ENCODE measurements around the gene OMG. TPM values are rescaled to one million over a fixed set of nuclear protein-coding genes. Genes with fewer than 3 reads are reported as not detected.

Gene OMG
- total RNA-seq, 1 experiment from 2014 or later = not detected

- TF ChIP-seq JUND (IDR thresholded peaks at IDR 0.05) (no peak), EZH2phosphoT487 (IDR thresholded peaks at IDR 0.05; ENCODE audit: borderline replicate concordance) (no peak), POLR2A (IDR thresholded peaks at IDR 0.05; ENCODE audit: borderline replicate concordance, extremely low read depth, insufficient read depth, insufficient read length) (no peak), CEBPB (IDR thresholded peaks at IDR 0.05; ENCODE audit: low read depth) (no peak)
Measured at GRCh38 chr17:31327534-31328159, 30.6 kb upstream of the OMG start (continued).

DNA sequence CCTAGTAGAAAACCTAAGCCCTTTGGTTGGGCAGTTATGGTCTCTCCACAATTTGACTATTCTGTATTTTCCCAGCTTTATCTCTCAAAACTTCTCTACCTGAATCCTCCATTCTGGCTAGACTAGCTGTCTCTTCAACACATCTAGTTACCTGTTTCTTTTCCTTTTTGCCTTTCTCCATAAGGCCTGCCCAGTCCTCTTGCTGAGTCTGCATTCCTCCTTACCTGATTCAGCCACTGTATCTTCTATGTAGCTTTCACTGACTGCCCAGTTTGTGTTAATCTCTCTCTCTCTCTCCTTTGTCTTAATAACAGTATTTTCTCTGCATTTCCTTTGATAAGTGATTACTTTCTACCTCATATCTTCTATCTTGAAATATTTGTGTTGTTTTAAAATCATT lies 26.5 kb upstream of the OMG start:
- no peaks in the 10 kb centered on the region for H3K4me1 ChIP-seq (ENCODE audit: control insufficient read depth in 1 of 2, insufficient read depth in 2 of 2, low read length in 2 of 2)
- ATAC-seq = no peak
- BruUV-seq (replicated peaks) = no TSS peak
- DNase-seq (ENCODE audit: low read depth, low spot score) = no peak
- H3K79me2 ChIP-seq (ENCODE audit: insufficient read depth, low read length) = no peaks in the 10 kb centered on the region
- peaks cover 0 to 4% of the 10 kb centered on the region in 2 experiments; a peak in 1 of 4 replicates for H3K36me3 ChIP-seq (ENCODE audit: control insufficient read depth in 1 of 2, insufficient read depth in 2 of 2, low read length in 2 of 2)
- H3K27me3 ChIP-seq (ENCODE audit: insufficient read depth, low read length) = no peaks in the 10 kb centered on the region
- H3K27ac ChIP-seq (ENCODE audit: low read depth, low read length) = no peak overlapping the region
- TF ChIP-seq POLR2AphosphoS5 (IDR thresholded peaks at IDR 0.05; ENCODE audit: low read depth, low read length) (no peak), YY1 (IDR thresholded peaks at IDR 0.05; ENCODE audit: extremely low read depth, insufficient replicate concordance, low read depth, low read length) (no peak), CBX3 (IDR thresholded peaks at IDR 0.05; ENCODE audit: low read depth) (no peak), CEBPB (IDR thresholded peaks at IDR 0.05; ENCODE audit: low read depth) (no peak), ELF1 (IDR thresholded peaks at IDR 0.05; ENCODE audit: borderline replicate concordance, low read depth) (no peak), ZFX (IDR thresholded peaks at IDR 0.05) (no peak)
- TF ChIP-seq, protein P1, sequence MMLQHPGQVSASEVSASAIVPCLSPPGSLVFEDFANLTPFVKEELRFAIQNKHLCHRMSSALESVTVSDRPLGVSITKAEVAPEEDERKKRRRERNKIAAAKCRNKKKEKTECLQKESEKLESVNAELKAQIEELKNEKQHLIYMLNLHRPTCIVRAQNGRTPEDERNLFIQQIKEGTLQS (IDR thresholded peaks at IDR 0.05) = no peak
- H3K4me2 ChIP-seq (ENCODE audit: low read length) = no peak overlapping the region
- ChIA-PET CTCF (no interaction called here), RAD21 (ENCODE audit: low non-redundant PET in 1 of 2, low total read pairs in 2 of 2, uncharacterized antibody in 2 of 2, unreplicated experiment in 2 of 2) (no interaction called here), POLR2A (no interaction called here)
- no peaks in the 10 kb centered on the region; the same call in 1 of the 2 replicates for H4K20me1 ChIP-seq (ENCODE audit: insufficient read depth)
- no peak overlapping the region for H2AFZ ChIP-seq (ENCODE audit: low read depth, low read length, poor library complexity, severe bottlenecking)
- no peak overlapping the region for H3K4me3 ChIP-seq (replicated peaks in 1 of 2; ENCODE audit: low read depth in 1 of 2, low read length in 2 of 2)
- no peak overlapping the region for H3K9ac ChIP-seq (ENCODE audit: low read length)
- no peaks in the 10 kb centered on the region for H3K9me3 ChIP-seq (ENCODE audit: control insufficient read depth in 1 of 2, insufficient read depth in 1 of 2, low read depth in 1 of 2, low read length in 2 of 2)
- intact Hi-C loops (cut with micrococcal nuclease) = no loop called here
- no peaks in the 10 kb centered on the region for H3K9me2 ChIP-seq (ENCODE audit: insufficient read depth)

Measured in HCT116 (cell line).